ENCODE data around the gene CDK14. TPM values are rescaled to one million over a fixed set of nuclear protein-coding genes. Genes with fewer than 3 reads are reported as not detected.

Gene CDK14
- total and polyA plus RNA-seq, 10 of the 15 experiments (the other 5 are each of a cell fraction or from before 2014, with no cell fraction given) = 6.5 to 61.3 (median 24.2) TPM

DNA sequence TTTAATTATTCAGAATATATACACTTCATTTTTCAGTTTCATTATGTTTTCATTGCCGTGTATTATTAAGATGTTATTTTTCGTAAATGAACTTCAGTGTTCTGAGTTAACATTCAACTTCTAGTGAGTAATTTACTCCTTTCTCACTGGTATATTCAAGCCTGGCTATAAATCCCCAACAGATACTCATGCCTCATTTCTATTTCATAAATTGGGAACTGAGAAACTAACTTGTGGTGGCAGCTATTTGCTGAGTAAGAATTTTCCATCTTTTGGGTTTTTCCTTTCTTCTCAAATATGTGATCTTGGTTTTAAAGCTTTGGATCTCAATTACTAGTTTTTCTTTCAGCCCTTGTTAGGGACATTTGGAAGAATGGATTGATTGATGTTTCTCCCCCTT lies 281.1 kb downstream of the CDK14 start (continued):
- TF ChIP-seq, protein P1, sequence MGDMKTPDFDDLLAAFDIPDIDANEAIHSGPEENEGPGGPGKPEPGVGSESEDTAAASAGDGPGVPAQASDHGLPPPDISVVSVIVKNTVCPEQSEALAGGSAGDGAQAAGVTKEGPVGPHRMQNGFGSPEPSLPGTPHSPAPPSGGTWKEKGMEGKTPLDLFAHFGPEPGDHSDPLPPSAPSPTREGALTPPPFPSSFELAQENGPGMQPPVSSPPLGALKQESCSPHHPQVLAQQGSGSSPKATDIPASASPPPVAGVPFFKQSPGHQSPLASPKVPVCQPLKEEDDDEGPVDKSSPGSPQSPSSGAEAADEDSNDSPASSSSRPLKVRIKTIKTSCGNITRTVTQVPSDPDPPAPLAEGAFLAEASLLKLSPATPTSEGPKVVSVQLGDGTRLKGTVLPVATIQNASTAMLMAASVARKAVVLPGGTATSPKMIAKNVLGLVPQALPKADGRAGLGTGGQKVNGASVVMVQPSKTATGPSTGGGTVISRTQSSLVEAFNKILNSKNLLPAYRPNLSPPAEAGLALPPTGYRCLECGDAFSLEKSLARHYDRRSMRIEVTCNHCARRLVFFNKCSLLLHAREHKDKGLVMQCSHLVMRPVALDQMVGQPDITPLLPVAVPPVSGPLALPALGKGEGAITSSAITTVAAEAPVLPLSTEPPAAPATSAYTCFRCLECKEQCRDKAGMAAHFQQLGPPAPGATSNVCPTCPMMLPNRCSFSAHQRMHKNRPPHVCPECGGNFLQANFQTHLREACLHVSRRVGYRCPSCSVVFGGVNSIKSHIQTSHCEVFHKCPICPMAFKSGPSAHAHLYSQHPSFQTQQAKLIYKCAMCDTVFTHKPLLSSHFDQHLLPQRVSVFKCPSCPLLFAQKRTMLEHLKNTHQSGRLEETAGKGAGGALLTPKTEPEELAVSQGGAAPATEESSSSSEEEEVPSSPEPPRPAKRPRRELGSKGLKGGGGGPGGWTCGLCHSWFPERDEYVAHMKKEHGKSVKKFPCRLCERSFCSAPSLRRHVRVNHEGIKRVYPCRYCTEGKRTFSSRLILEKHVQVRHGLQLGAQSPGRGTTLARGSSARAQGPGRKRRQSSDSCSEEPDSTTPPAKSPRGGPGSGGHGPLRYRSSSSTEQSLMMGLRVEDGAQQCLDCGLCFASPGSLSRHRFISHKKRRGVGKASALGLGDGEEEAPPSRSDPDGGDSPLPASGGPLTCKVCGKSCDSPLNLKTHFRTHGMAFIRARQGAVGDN (IDR thresholded peaks at IDR 0.05) = no peak
- TF ChIP-seq ZSCAN29 (IDR thresholded peaks at IDR 0.05) (no peak), PML (IDR thresholded peaks at IDR 0.05; ENCODE audit: low read length) (no peak), CREM (IDR thresholded peaks at IDR 0.05; ENCODE audit: low read depth) (no peak), HDGF (IDR thresholded peaks at IDR 0.05) (no peak), FOS (IDR thresholded peaks at IDR 0.05; ENCODE audit: borderline replicate concordance, extremely low read depth, insufficient read length) (no peak), CEBPZ (IDR thresholded peaks at IDR 0.05; ENCODE audit: low read depth, low read length) (no peak), POLR2A (IDR thresholded peaks at IDR 0.05; ENCODE audit: low read depth, low read length) (no peak), CBX5 (IDR thresholded peaks at IDR 0.05; ENCODE audit: low read depth) (no peak), EZH2 (IDR thresholded peaks at IDR 0.05; ENCODE audit: borderline replicate concordance, control insufficient read depth, low read depth, low read length) (no peak), ESRRA (IDR thresholded peaks at IDR 0.05; ENCODE audit: low read length) (no peak), ATF2 (IDR thresholded peaks at IDR 0.05; ENCODE audit: low read length) (peak; percentile 28; the same call in 1 of the 2 replicates), RELA (IDR thresholded peaks at IDR 0.05; ENCODE audit: borderline replicate concordance, partially characterized antibody) (no peak), ZNF274 (IDR thresholded peaks at IDR 0.05; ENCODE audit: insufficient read depth, insufficient read length) (no peak)
- TF ChIP-seq, protein P2, sequence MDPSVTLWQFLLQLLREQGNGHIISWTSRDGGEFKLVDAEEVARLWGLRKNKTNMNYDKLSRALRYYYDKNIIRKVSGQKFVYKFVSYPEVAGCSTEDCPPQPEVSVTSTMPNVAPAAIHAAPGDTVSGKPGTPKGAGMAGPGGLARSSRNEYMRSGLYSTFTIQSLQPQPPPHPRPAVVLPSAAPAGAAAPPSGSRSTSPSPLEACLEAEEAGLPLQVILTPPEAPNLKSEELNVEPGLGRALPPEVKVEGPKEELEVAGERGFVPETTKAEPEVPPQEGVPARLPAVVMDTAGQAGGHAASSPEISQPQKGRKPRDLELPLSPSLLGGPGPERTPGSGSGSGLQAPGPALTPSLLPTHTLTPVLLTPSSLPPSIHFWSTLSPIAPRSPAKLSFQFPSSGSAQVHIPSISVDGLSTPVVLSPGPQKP (IDR thresholded peaks at IDR 0.05; ENCODE audit: low read depth, low read length) = no peak
- TF ChIP-seq, protein P3, sequence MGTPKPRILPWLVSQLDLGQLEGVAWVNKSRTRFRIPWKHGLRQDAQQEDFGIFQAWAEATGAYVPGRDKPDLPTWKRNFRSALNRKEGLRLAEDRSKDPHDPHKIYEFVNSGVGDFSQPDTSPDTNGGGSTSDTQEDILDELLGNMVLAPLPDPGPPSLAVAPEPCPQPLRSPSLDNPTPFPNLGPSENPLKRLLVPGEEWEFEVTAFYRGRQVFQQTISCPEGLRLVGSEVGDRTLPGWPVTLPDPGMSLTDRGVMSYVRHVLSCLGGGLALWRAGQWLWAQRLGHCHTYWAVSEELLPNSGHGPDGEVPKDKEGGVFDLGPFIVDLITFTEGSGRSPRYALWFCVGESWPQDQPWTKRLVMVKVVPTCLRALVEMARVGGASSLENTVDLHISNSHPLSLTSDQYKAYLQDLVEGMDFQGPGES (IDR thresholded peaks at IDR 0.05) = no peak
- TF ChIP-seq, protein P4, sequence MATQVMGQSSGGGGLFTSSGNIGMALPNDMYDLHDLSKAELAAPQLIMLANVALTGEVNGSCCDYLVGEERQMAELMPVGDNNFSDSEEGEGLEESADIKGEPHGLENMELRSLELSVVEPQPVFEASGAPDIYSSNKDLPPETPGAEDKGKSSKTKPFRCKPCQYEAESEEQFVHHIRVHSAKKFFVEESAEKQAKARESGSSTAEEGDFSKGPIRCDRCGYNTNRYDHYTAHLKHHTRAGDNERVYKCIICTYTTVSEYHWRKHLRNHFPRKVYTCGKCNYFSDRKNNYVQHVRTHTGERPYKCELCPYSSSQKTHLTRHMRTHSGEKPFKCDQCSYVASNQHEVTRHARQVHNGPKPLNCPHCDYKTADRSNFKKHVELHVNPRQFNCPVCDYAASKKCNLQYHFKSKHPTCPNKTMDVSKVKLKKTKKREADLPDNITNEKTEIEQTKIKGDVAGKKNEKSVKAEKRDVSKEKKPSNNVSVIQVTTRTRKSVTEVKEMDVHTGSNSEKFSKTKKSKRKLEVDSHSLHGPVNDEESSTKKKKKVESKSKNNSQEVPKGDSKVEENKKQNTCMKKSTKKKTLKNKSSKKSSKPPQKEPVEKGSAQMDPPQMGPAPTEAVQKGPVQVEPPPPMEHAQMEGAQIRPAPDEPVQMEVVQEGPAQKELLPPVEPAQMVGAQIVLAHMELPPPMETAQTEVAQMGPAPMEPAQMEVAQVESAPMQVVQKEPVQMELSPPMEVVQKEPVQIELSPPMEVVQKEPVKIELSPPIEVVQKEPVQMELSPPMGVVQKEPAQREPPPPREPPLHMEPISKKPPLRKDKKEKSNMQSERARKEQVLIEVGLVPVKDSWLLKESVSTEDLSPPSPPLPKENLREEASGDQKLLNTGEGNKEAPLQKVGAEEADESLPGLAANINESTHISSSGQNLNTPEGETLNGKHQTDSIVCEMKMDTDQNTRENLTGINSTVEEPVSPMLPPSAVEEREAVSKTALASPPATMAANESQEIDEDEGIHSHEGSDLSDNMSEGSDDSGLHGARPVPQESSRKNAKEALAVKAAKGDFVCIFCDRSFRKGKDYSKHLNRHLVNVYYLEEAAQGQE (IDR thresholded peaks at IDR 0.05; ENCODE audit: low read depth, low read length) = no peak

Measured in GM12878 (cell line).